HTERT RPE-1 (cell line): ENCODE measurements around the gene DMRTB1.

Source experiments
- in situ Hi-C: fragments of 300-500 bp; cut with MboI; formaldehyde crosslinking; loops from 4 replicates; pipeline ENCODE4 v1.14.3; 2020; ENCODE audit warnings: low sequenced_read_pairs

The DMRTB1 gene

DNA sequence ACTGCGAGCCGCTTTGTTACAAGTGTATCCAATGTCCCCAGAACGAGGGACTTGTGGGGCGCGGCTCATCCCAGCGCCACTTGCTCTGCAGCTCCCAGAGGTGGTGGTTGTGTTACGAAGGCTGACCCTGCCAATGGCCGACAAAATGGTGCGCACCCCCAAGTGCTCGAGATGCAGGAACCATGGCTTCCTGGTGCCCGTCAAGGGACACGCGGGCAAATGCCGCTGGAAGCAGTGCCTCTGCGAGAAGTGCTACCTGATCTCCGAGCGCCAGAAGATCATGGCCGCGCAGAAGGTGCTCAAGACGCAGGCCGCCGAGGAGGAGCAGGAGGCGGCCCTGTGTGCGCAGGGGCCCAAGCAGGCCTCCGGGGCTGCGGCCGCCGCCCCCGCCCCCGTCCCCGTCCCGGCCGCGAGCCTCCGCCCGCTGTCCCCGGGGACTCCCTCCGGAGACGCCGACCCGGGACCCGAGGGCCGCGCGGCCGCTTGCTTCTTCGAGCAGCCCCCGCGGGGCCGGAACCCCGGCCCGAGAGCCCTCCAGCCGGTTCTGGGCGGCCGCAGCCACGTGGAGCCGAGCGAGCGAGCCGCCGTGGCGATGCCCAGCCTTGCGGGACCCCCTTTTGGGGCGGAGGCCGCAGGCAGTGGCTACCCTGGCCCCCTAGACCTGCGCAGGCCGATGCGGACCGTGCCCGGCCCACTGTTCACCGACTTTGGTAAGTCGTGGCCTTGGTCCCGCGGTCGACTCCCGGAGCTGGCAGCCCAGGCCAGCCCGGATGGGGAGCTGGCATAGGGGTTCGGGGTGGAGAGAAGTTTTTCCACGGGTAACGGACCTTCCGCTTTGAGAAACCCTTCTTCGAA is at the start of gene DMRTB1:
DMRTB1 (plus strand) TSS at position 79 of the 855 bp plus-strand sequence; CDS start at position 134, 55 bp downstream.
- in situ Hi-C loops, result no loop called here

DNA sequence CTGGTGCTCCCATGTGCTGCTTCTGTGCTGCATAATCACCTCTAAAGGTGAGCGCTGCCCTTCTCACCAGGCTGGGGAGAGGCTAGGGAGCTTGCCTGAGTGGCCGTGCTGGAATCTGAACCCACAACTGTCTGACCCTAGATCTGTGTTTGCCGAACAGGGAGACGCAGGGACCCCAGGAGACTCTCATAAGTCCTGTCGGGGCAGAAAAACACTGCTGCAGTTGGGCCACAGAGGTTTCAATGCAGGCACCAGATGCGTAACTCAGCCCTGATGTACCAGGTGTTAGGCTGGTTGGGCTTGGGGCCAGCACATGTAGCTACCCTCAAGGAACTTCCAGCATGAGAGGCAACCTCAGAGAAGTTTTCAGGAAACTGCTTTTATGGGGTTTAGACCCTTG is 49.5 kb upstream of the DMRTB1 start:
- in situ Hi-C loops, result no loop called here

DNA sequence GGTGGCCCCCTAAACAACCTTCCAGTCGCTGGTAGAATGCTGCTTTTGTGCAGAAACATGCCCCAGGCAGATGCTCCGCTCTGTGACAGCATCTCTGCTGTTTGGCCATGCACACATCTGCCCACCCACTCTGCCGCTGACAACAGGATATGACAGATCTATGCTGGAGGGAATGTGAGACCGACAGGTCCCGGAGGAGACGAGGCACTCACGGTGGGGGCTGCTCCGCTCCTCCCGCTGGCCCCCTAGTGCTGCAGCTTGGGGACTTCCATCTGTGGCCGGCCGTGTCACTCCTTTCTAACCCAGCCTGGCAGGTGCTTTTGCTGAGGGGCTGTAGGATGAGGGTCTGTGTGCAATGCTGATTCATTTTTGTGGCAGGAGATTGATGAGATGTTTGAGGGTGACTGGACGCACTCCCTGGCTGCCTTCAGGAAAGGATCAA is 49.1 kb upstream of the DMRTB1 start:
- in situ Hi-C loops, result no loop called here

DNA sequence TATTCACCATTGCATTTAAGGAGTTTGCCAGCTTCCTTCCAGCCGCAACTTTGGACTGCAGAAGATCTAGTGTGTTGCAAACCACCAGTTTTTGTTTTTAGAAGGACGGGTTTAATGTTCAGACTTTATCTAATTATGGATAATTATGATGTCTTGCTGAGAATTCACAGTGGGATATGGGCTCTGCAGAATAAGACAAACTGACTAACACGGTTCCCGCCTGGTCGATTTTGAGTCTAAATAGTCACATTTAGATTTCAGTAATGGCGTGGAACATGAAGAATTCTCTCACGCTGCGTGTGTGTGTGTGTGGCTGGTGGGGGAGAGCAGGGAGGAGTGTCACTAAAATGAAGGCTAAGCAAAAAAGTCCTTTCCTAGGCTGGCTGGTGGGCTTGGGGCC is 48.5 kb upstream of the DMRTB1 start:
- in situ Hi-C loops, result no loop called here

DNA sequence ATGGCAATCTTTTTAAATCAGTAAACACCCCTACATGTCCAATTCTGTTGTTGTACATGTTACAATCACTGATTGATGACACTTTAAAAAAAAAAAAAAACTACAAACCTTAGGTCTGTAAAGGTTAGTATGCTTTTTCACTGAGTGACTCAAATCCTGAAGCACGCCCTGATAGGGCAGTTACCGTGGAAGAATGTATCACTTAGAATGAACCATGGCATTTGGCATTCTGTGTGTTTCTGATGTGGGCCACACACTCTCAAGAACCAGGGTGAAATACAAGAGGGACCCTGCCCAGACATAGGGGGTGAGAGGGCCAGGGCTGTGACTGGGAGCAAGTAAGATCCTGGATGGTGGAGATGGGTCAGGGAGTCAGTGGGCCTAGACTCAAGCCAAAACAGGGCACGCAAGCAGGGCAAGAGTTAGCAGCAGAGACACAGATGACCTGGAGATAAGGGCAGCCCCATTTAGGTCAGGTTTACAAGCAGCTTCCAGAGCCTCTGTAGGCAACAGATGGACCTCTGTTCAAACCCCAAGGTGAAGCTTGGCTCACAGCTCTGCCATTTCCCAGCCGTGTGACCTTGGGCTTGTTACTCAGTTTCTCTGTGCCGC is 47.6 kb upstream of the DMRTB1 start:
- in situ Hi-C loops, result no loop called here

DNA sequence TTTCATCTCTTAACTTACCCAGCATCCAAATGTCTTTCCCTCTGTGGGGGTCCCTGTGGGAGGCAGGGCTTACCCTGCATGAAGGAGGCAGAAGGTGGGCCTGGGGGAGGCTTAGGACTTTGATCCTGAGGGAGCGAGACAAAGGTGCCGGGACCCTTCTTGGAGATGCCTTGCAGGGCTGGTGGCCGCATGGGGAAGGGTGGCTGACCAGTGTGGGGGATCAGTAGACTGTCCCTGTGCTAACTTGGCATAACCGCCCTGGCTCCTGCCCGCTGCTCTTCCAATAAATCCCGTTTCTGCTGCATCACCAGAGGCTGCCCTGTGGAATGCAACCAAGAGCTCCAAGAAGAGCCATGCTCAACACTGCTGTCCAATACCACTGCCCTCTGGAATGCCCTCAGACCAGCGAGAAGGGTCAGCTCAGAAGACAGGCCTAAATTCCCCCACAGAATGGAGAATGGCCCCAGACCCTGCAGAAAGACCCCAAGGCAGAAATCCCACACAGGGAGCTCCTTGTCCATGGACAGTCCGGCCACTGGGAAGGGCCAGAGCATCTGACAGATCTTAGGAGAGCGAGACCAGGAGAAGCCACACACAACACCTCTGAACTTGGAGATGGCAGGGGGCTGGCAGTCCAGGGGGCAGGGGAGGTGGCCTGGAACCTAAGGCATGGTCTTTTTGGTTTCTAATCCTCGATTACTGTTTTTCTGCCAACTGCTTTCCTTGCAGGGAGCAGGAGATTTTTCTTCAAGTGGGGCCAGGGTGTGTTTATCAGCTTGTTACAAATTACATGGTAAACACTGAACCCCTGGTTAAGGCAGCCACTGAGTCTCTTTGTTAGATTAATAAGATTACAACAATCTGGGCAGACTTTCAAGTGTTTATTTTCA is 46.7 kb upstream of the DMRTB1 start:
- in situ Hi-C loops, result no loop called here

DNA sequence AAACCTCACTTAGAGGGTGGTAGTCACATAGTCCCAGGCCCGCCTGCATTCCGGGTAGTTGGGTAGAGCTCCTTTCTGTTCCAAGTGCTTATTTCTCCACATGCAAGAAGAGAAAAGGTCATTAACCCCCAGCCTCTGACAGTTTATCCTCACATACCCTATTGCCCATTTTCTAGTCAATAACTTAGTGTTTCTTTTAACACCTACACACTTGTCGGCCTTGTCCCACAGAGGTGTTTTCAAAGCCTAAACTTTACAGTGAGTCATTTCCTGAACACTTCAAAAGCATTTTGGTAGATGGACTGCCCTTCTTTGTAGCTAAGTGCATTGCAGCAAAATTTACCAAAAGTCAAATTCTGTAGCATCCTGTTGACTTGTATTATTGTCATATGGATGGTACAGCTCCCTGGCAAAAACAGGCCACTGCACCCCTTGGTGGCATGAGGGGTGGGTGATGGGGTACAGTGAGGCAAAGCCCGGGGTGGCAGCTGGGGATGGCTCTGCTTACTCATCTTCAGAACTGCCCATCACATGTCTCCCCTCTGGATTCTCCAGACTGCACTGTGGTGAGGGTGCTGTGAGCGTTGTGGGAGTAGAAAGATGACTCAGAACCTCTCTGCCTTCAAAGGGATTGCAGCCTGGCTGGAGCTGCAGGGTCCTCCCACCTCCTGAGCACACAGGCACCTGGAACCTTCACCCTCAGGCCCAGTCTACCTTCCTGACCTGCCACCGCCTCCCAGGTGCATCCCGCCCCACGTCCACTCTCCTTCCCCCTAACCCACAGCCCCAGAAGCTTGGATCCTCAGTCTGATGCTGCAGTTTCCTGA is 45.8 kb upstream of the DMRTB1 start:
- in situ Hi-C loops, result no loop called here

DNA sequence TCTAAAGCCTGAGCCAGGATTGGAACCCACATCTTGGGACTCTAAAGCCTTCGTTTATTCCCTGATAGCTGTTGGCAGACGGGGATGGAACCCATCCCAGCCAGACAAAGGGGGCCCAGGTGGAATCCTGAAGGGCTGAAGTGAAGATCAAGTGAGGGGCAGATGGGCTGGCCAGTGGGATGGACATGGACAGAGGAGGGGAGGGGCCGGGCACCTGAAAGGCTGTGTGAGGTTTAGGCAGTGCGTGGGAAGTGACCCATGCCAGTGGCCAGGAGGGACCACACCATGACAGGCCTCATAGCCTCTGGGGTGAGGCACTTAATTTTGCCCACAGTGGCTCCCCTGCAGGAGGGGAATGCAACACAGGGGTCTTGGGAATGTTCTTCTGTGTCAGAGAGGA is 44.6 kb upstream of the DMRTB1 start:
- in situ Hi-C loops, result no loop called here

DNA sequence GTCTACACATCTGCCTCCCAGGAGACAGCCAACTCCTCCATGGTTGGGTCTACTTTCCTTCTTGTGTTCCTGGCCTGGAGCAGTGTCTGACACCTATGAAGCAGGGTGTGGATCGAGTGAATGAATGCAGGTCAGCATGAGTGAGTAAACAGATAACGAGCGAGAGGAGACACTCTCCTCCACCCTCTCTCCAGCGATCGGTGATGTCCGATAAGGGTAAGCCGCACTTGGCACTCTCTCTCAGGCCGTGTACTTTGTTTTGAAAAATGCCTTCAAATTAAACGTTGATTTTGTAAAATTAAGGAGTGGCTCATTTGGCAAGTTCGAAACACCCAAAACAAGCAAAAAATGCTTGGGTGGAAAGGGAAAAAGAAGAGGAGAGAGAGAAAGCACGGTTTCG is 43.8 kb upstream of the DMRTB1 start:
- in situ Hi-C loops, result no loop called here

DNA sequence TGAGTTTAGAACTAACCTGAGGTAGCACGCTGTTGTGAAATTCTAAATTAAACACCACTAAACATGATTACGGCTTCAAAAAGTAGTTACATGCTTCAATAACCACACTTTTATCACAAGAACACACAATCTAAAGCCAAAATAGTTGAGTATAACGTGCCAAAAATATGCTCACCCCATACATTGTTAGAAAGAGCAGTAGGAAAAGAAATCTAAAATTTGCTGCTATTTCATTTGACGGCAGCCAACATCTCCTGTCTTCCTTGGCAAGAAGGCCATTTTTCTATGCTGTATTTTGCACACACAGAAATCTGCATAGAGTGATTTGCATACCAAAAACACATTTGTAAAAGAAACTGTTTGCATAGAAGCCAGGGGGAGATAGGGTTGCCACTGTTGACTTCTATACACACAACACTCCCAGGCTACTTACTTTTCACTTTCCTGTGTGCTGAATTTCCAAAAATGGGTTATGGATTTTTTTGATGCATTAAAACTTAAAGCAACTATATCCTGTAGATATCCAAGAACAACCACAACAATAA is 42.9 kb upstream of the DMRTB1 start:
- in situ Hi-C loops, result no loop called here

DNA sequence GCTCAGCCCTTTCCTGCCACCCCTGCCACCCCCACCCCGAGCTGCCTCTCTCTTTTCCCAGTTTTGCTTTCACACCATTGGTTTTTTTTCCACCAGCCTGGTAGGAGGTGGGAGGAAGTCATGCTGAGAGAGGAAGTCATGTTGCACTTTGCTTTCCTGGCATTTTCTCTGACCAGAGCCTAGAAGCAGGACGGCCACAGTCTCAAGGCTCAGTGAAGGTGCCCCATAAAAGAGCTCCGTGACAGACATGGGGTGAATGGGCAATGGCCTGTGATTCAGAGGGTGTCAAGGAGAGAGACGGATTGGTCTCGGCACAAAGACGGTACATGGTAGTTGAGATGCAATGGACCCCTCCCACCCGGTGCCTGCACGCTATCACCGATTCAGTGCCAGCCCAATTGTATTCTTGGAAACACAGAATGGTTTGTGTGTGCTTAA is 42.1 kb upstream of the DMRTB1 start:
- in situ Hi-C loops, result no loop called here

DNA sequence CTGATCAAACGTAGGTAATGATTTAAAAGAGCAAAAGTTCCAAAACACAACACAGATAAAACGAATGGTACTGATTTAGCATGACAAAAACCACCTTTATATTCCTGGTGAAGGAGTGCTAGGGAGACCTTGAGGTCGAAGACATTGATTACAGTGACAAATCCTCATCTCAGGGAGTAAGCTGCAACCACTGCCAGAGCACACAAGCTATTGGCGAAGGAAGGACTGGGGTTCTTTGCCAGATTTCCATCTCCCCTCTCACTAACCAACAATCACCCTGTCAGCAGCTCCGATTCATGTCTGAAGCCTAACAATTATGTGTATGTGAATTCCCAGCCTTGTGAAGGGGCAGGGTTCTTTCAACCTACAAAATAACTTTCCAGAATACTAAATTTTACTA is 40.2 kb upstream of the DMRTB1 start:
- in situ Hi-C loops, result no loop called here

DNA sequence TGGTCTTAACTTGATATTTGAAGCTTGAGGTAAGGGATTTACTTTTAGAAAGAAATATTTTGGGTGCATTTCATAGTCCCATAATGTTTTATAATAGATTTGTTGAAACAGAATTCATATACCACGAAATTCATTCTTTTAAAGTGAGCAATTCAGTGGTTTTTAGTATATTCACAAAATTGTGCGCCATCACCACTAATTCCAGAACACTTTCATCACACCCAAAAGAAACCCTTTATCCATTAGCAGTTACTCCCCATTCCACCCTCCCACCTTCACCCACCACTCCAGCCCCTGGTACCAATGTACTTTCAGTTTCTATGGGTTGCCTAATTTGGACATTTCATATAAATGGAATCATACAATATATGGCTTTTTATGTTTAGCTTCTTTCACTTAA is 38.9 kb upstream of the DMRTB1 start:
- in situ Hi-C loops, result no loop called here

DNA sequence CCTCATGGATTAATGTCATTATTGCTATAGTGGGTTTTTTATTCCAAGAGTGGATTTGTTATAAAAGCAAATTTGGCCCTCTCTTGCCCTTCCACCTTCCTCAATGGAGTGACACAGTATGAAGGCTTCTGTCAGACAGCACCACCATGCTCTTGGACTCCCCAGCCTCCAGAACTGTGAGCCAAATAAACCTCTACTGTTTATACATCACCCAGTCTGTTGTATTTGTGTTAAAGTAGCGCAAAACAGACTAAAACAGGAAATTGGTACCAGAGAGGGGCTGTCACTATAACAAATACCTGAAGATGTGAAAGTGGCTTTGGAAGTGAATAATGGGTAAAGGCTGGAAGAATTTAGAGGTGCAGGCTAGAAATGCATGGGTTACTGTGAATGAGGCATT is 38.0 kb upstream of the DMRTB1 start:
- in situ Hi-C loops, result no loop called here

DNA sequence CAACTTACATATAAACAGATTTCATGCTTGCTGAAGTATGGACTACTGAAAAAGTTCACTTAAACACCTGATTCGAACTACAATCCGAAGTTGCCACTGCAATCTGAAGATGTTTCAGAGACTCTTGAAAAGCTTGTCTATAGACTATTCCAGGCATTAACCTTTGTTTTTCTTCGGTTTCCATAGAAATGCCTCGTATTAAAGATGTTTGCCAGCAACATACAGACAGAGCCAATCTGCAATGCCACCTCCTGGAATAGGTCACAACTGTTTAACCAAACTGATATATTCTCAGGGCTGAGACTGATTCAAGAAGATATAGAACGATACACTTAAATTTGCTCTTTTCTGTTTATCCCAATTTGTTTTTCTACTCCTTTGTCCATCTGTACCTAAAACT is 28.9 kb upstream of the DMRTB1 start:
- in situ Hi-C loops, result no loop called here

DNA sequence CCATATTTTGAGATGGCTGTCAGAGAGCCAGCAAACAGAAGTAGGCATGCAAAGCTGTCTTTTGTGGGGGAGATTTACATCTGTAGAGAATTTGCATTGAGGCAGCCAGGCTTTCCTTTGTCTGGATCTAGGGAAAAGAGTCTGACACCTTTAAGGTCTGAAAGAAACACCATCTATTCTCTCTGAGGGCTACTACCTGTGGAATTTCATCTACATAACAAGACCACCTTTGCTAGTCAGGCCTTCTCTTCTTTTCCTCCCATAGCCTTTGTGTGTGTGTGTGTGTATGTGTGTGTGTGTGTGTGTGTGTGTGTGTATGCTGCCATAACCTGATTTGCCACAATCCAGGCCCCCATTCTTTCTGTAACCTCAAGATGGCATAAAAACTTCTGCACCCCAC is 28.4 kb upstream of the DMRTB1 start:
- in situ Hi-C loops, result no loop called here

DNA sequence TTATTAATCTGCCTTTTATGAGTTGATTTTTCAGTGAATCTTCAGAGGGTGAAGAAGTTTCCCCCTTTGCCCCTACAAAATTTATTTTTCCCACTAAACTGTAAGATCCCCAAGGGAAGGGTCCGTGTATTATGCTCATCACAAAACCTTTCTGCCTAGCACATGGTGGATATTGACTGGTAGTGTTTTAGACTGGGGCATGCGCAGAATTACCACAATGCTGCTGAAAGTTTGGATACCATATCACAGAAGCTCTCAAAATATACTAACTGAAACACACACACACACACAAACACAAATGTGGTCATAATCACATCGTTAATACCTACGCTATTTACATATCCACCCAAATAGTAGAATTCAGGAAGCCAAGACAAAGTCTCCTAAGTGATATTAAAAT is 28.0 kb upstream of the DMRTB1 start:
- in situ Hi-C loops, result no loop called here

DNA sequence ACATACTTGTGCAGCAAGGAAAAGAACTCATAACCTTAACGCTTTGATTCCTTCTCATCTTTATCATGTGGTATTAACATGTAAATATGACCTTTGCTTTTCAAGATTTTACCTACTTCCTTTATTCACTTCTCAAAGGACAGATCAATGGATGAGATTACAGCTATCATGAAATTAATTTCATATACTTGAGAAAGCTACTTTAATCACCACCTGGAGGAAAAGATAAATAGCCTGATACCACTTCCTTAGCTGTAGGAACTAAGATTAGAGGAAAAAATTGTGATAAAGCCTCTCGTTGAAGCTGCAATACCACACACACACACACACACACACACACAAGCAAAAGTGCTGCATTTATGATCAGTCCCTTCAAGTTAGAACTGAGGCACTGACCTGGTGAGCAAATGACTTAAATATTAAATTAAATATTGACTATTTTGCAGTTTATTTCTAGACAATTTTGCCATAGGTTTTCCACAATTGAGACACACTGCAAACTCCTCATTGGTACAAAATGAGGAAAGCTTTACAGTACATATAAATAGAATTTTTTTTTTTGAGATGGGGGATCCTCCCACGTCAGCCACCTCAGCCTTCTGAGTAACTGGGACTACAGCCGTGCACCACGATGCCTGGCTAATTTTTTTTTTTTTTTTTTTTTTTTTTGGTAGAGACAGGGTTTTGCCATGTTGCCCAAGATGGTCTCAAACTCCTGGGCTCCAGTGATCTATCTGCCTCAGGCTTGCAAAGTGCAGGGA is 27.2 kb upstream of the DMRTB1 start:
- in situ Hi-C loops, result no loop called here

DNA sequence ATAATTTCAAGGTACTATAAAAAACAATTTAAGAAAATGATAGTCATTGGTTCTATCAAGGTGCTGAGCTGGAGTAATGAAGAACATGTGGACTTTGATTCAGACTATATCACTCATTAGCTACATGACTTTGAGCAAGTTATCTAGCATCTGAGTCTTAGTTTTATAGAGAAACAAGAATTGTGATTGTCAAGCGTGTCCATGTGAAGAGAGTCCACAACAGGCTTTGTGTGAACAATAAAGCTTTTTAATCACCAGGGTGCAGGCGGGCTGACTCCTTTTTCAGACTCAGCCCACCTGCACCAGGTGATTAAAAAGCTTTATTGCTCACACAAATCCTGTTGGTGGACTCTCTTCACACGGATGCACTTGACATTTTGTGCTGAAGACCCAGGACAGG is 26.6 kb upstream of the DMRTB1 start:
- in situ Hi-C loops, result no loop called here
